ENCODE measurements around the gene HIPK2.
A peak's percentile ranks its signal among the peaks of the same experiment; 100 is the strongest.
"Not testable (repeated sequence)": the region's sequence is repeated elsewhere in the genome, so short reads cannot be mapped to it uniquely, and the experiment has no call there.

The HIPK2 gene

DNA sequence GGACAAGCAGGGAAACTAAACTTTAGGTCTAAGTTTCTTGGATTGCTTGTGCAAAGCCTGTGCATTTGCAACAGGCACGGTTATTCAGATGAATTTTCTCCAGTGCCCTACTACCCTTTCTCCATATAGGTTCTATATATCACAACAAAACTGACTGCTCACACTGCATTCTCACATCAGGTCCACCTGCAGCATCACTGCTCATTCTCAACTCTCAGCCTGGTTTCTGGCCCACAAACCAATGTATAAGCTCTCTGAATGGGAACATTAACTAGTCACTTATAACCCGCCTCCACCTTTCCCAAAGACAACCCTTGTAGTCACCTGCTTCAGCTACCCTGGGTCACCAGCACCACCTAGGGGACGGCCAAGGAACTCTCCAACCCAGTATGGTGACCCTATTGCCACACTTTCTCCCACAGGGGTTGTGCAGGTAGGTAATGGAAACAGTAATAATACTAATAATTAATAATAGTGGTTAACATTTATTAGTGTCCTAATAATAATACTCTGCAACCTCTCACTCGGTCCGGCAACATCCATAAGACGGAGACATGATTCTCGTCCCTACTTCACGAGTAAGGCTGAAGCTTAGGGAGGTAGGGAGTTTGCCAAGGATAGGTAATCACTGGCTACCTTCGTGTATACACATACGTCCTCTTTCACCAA, 157.0 kb downstream of the HIPK2 start:
- DNase-seq (ENCODE audit: low spot score) = peak; percentile 75

- DNase-seq (ENCODE audit: low spot score) = no peak
Measured at GRCh38 chr7:139619367-139619657, 158.5 kb downstream of the HIPK2 start.

GRCh38 chr7:139618482-139619366, 159.1 kb downstream of the HIPK2 start:
- peak; percentile 66 for DNase-seq (ENCODE audit: low spot score)

- no peak for DNase-seq (ENCODE audit: low spot score)
Measured at GRCh38 chr7:139617074-139617473, 160.7 kb downstream of the HIPK2 start.

- no peak for DNase-seq (ENCODE audit: low spot score)
Measured at GRCh38 chr7:139614886-139615285, 162.9 kb downstream of the HIPK2 start.

GRCh38 chr7:139613971-139614411, 163.8 kb downstream of the HIPK2 start:
- DNase-seq (ENCODE audit: low spot score) = no peak

DNA sequence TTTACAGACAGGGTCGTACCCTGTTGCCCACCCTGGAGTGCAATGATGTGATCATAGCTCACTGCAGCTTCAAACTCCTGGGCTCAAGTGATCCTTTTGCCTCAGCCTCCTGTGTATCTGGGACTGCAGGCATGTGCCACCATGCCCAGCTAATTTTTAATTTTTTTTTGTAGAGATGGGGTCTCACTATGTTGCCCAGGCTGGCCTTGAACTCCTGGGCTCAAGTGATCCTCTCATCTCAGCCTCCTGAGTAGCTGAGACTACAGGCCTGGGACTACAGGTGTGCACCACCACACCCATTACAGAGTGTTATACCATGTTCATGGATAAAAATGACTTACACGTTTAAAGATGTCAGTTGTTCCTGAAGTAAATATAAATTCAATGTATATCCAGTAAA, 166.2 kb downstream of the HIPK2 start:
- not testable (repeated sequence) for DNase-seq (ENCODE audit: low spot score)

- no peak for DNase-seq (ENCODE audit: low spot score)
Measured at GRCh38 chr7:139610595-139610994, 167.2 kb downstream of the HIPK2 start.

- DNase-seq (ENCODE audit: low spot score) = no peak
Measured at GRCh38 chr7:139603896-139604295, 173.9 kb downstream of the HIPK2 start.

GRCh38 chr7:139603282-139603681, 174.5 kb downstream of the HIPK2 start:
- DNase-seq (ENCODE audit: low spot score) = no peak

DNA sequence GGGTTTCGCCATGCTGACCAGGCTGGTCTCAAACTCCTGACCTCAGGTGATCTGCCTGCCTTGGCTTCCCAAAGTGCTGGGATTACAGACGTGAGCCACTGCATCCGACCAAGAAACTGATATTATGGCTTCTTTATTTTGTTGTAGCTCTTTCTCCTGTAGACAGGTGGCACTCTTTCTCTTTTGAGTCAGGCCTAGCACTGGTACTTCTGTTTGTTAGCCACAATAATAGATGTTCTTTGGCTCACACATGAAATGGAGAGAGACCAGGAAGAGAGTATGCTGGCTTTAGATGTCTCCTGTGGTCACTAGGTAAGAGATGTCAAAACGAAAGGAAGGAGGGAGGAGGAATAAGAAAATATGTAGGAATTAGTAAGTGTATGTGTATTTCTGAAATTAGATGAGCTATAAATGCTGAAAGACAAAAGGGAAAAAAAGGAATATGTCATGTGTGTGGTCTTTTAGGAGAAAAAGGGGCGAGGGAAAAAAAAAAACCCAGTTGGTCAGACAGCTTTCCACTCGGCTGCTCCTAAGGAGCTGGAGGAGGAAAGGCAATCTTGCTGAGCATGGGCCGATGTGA, 175.6 kb downstream of the HIPK2 start:
- peak; percentile 61 for DNase-seq (ENCODE audit: low spot score)

DNA sequence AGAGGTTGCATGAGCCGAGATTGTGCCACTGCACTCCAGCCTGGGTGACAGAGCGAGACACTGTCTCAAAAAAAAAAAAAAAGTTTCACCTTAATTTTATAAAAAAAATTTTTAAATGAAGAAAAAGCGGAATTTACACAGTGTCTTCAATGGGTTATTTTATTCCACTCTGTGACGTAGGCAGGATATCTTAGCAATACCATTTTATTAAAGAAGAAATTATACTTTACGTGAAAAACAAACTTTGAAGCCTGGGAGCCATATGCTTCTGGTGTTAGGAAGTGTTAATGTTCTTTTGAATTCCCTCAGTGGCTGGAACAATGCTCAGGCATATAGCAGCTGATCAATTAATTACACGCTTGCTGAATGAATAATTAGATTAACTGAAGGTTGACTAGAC, 176.6 kb downstream of the HIPK2 start:
- no peak for DNase-seq (ENCODE audit: low spot score)

DNA sequence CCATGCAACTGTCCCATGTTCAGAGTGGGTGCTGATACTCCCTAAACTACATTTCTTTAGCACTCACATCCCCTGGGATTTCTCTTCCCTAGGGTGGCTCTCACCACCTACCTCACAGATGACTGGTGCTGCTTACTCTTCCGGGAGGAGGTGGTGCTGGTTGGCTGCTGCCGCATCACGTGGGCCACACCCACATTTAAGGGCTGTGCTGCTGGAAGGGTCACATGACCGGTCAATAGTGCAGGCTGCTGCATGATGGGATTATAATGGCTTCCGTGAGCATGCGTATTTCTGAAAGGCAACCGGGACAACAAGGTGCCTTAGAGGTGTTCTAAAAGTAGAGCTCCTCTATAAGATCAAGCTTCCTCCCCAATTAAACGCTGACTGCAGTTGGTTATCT, 177.5 kb downstream of the HIPK2 start:
- DNase-seq (ENCODE audit: low spot score) = no peak

- DNase-seq (ENCODE audit: low spot score) = no peak
Measured at GRCh38 chr7:139598642-139599041, 179.2 kb downstream of the HIPK2 start.

DNA sequence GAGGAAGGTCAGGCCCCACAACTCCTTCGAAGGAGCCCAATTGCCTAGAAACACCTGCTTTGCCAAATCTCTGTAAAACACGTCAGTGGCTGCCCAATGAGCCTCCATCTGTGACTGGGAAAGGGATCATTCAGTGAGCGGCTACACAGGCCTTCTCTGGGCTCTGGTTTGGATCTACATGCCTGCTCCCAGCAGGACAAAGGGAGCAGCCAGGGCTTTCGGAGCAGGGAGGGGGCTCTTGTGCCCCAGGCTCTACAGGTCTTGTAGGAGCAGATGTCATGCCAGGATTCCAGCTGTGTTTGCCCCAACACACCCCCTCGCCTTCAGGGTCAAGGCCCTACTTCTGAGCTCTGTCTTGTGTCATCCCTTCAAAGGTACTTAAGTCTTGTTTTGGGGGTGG, 180.8 kb downstream of the HIPK2 start:
- DNase-seq (ENCODE audit: low spot score) = no peak

- DNase-seq (ENCODE audit: low spot score) = no peak
Measured at GRCh38 chr7:139596626-139597025, 181.2 kb downstream of the HIPK2 start.

DNA sequence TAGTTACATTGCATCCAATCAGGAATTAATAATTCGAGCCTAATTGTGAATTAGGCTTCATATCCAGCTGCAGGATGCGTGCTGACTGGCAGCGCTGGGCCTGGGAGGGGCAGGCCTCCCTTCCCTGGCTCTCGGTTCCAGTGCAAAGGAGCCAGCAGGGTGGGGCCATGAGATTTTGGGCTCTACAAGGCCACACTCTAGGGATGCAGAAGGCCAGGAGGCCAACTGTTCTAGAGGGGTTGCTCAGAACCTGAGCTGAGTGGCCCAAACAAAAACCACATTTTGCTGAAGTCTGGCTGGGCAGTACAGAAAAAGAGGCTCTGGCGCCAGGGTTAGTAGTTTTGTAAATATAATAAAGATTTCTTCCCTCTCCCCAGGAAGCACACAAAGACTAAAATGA, 182.0 kb downstream of the HIPK2 start:
- no peak for DNase-seq (ENCODE audit: low spot score)

DNA sequence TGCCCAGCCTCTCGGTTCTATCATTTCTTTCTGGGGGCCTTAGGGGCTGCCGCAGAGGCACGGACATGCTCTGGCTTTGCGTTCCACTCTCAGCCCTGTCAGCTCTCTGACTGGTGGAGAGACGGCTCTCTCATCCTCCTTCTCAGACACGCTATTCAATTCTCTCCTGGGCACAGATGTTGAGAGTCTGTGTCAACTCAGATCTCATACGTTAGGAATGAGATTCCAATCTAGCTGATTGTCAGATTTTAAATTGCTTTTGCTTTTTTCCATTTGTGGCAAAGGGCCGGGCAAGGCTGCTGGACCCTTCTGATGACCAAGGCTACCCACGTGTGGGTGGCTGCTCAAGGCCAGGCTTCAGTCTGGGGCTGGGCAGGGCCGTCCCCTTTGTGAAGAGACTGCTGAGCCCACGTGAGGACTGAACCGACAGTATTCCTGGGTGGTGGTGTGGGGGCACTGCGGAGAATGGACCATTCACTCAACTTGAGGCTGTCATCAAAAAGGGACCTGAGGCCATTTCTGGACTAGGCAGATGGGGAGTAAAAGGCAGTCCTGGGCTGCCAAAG, 182.8 kb downstream of the HIPK2 start:
- no peak for DNase-seq (ENCODE audit: low spot score)

GRCh38 chr7:139594090-139594489, 183.7 kb downstream of the HIPK2 start:
- no peak for DNase-seq (ENCODE audit: low spot score)

- no peak for DNase-seq (ENCODE audit: low spot score)
Measured at GRCh38 chr7:139592801-139593461, 184.9 kb downstream of the HIPK2 start.

DNA sequence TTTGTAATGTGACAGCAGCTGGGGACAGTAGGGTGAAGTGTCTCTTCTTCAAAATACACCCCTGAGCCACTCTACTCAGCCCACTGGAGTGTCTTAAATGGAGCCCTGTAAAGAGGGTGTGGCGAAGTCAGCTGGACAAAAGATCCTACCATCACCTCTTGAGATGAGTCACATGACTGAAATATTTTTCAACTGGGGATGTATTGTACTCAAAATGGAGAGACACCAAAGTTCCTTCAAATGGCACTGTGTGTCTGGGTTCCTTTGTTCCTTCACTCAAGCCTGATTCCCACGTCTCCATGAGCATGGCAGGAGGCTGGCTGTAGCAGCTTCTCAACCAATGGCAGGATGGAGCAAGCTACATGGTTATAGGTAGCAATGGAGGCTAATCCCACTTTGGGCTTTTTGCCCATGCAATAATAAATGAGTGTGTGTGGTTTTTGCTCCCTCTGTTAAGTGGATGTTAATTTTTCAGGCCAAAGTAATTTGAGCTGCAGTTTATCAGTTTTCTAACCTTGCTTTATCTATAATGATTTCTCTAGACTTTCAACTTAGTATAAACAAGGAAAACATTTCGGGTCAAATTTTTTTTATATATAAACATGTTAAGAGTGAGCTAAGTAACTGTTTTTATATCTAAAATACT, 186.1 kb downstream of the HIPK2 start:
- no peak for DNase-seq (ENCODE audit: low spot score)

DNA sequence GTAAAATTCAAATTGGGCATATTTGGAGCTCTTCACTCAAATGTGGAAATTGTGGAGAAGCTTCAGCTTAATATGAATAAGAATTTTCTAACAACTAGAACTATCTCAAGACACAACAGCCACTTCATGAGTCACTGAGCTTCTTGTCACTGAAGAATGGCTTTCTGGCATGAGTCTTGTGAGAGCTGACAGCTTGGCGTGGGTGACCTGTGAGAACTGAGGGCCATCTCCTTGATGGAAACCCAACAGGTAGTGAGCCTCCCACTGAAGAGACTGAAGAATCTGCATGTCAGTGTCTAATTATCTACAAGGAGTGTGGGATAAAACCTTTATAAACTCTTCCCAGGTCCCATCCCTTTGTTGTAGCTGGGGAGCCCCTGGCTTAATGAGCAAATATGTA, 188.3 kb downstream of the HIPK2 start:
- no peak for DNase-seq (ENCODE audit: low spot score)
